OCI-LY1 (cell line): ENCODE results near the gene CFAP46.

ENCODE experiments used
- H2AFZ ChIP-seq: fragments of 200-600 bp; sonication (generic), shearing (Covaris generic); 2 replicates; pipeline ENCODE4 v1.6.0; 2014; ENCODE audit warnings: antibody characterized with exemption, mild to moderate bottlenecking, low read length
- H3F3A ChIP-seq: fragments of 200-600 bp; sonication (generic), shearing (Covaris generic); 2 replicates; pipeline ENCODE4 v1.6.0; 2014; ENCODE audit warnings: mild to moderate bottlenecking, antibody characterized with exemption, low read length, moderate library complexity; ENCODE audit not compliant: insufficient read depth
- H3K27ac ChIP-seq: fragments of 200-600 bp; sonication (generic); 2 replicates; pipeline ENCODE4 v1.5.1; 2014; ENCODE audit warnings: low read length, mixed run types, mild to moderate bottlenecking, low read depth; ENCODE audit not compliant: poor library complexity, severe bottlenecking
- H3K27me3 ChIP-seq: fragments of 200-600 bp; sonication (generic); 2 replicates; pipeline ENCODE4 v1.6.0; 2014; ENCODE audit warnings: antibody characterized with exemption, mild to moderate bottlenecking, low read length, moderate library complexity; ENCODE audit not compliant: insufficient read depth
- H3K36me3 ChIP-seq: fragments of 200-600 bp; sonication (generic); 2 replicates; pipeline ENCODE4 v1.6.1; 2014; ENCODE audit warnings: mild to moderate bottlenecking, antibody characterized with exemption, low read length, moderate library complexity, mixed read lengths; ENCODE audit not compliant: insufficient read depth
- H3K4me1 ChIP-seq: fragments of 200-600 bp; sonication (generic); 2 replicates; pipeline ENCODE4 v1.5.1; 2014; ENCODE audit warnings: mild to moderate bottlenecking, low read length, moderate library complexity; ENCODE audit not compliant: insufficient read depth, severe bottlenecking
- H3K4me2 ChIP-seq: fragments of 200-600 bp; sonication (generic), shearing (Covaris generic); 2 replicates; pipeline ENCODE4 v1.6.1; 2014; ENCODE audit warnings: low read length
- H3K4me3 ChIP-seq: fragments of 200-600 bp; sonication (generic); 2 replicates; pipeline ENCODE4 v1.5.1; 2014; ENCODE audit warnings: low read length, low read depth, mild to moderate bottlenecking, mixed read lengths; ENCODE audit not compliant: poor library complexity, severe bottlenecking
- H3K79me2 ChIP-seq: fragments of 200-600 bp; shearing (Covaris generic); 2 replicates; pipeline ENCODE4 v1.6.1; 2016; ENCODE audit warnings: mixed run types, low read length, mixed read lengths; ENCODE audit not compliant: insufficient read depth
- H3K9ac ChIP-seq: fragments of 200-600 bp; sonication (generic), shearing (Covaris generic); 2 replicates; pipeline ENCODE4 v1.6.1; 2014; ENCODE audit warnings: mild to moderate bottlenecking, low read length, mixed read lengths
- H3K9me2 ChIP-seq: fragments of 200-600 bp; sonication (generic), shearing (Covaris generic); 2 replicates; pipeline ENCODE4 v1.6.1; 2014; ENCODE audit warnings: low read depth, mild to moderate bottlenecking, low read length, mixed read lengths
- H3K9me3 ChIP-seq: fragments of 200-600 bp; shearing (Covaris generic); 2 replicates; pipeline ENCODE4 v1.6.1; 2014; ENCODE audit warnings: low read length, mixed read lengths
- H4K20me1 ChIP-seq: fragments of 200-600 bp; sonication (generic), shearing (Covaris generic); 2 replicates; pipeline ENCODE4 v1.6.0; 2016; ENCODE audit warnings: mild to moderate bottlenecking, low read length; ENCODE audit not compliant: insufficient read depth
- EZH2 ChIP-seq: fragments of 200-600 bp; sonication (generic), shearing (Covaris generic); IDR thresholded peaks from 2 replicates; pipeline ENCODE4 v1.8.0; 2017; ENCODE audit warnings: borderline replicate concordance, mixed run types, mild to moderate bottlenecking, antibody characterized with exemption, low read length, moderate library complexity, mixed read lengths
- TF ChIP-seq, protein P1 (sequence below): fragments of 200-600 bp; sonication (generic), shearing (Covaris generic); IDR thresholded peaks from 2 replicates; pipeline ENCODE4 v1.5.1; 2017; ENCODE audit warnings: mild to moderate bottlenecking, antibody characterized with exemption, low read length, moderate library complexity, mixed read lengths

CFAP46 gene

GRCh38 chr10:132805599-132805998 is 136.8 kb downstream of the CFAP46 start:
- H2AFZ ChIP-seq = no peak overlapping the region
- no peak for TF ChIP-seq EZH2
- TF ChIP-seq, protein P1, sequence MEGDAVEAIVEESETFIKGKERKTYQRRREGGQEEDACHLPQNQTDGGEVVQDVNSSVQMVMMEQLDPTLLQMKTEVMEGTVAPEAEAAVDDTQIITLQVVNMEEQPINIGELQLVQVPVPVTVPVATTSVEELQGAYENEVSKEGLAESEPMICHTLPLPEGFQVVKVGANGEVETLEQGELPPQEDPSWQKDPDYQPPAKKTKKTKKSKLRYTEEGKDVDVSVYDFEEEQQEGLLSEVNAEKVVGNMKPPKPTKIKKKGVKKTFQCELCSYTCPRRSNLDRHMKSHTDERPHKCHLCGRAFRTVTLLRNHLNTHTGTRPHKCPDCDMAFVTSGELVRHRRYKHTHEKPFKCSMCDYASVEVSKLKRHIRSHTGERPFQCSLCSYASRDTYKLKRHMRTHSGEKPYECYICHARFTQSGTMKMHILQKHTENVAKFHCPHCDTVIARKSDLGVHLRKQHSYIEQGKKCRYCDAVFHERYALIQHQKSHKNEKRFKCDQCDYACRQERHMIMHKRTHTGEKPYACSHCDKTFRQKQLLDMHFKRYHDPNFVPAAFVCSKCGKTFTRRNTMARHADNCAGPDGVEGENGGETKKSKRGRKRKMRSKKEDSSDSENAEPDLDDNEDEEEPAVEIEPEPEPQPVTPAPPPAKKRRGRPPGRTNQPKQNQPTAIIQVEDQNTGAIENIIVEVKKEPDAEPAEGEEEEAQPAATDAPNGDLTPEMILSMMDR = no peak
- no peak overlapping the region for H3K27ac ChIP-seq
- H3F3A ChIP-seq = no peaks in the 10 kb centered on the region
- H3K36me3 ChIP-seq = no peaks in the 10 kb centered on the region
- no peaks in the 10 kb centered on the region for H3K9me3 ChIP-seq
- no peaks in the 10 kb centered on the region for H3K9me2 ChIP-seq
- no peaks in the 10 kb centered on the region for H3K79me2 ChIP-seq
- H3K4me2 ChIP-seq = no peak overlapping the region
- no peaks in the 10 kb centered on the region for H3K27me3 ChIP-seq
- no peaks in the 10 kb centered on the region for H3K4me1 ChIP-seq
- no peak overlapping the region for H3K4me3 ChIP-seq
- no peak overlapping the region for H3K9ac ChIP-seq
- no peaks in the 10 kb centered on the region for H4K20me1 ChIP-seq

GRCh38 chr10:132804785-132805426 is 137.5 kb downstream of the CFAP46 start:
- Histone ChIP-seq H3K79me2 (no peaks in the 10 kb centered on the region), H3K4me2 (no peak overlapping the region), H2AFZ (no peak overlapping the region), H3K4me3 (no peak overlapping the region), H3K36me3 (no peaks in the 10 kb centered on the region), H3K27me3 (no peaks in the 10 kb centered on the region), H3K4me1 (no peaks in the 10 kb centered on the region), H3F3A (no peaks in the 10 kb centered on the region), H3K9me2 (no peaks in the 10 kb centered on the region), H3K9me3 (no peaks in the 10 kb centered on the region), H4K20me1 (no peaks in the 10 kb centered on the region), H3K27ac (no peak overlapping the region), H3K9ac (no peak overlapping the region)
- TF ChIP-seq, protein P1 = no peak
- TF ChIP-seq EZH2 = no peak

DNA sequence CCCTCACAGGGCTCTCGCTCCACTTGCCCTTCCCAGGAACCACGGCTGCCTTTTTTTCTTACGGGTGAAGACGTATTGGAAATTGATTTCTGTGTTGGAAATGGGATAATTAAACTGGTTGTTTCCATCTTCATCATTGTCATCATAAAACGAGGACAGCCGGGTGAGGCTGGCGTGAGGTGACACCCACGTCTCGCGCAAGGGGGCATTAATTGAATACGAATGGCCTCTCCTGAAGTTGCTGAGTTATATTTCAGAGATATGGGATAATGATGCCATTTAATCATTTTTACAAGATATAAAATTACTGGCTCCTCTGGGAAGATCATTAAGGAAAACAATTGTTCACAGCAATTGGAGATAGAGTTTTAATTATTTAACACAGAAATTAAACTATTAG is 138.1 kb downstream of the CFAP46 start:
- no peaks in the 10 kb centered on the region for H3F3A ChIP-seq
- H3K9me3 ChIP-seq = no peaks in the 10 kb centered on the region
- no peak overlapping the region for H3K27ac ChIP-seq
- H3K79me2 ChIP-seq = no peaks in the 10 kb centered on the region
- no peak overlapping the region for H3K9ac ChIP-seq
- H3K4me3 ChIP-seq = no peak overlapping the region
- H3K4me2 ChIP-seq = no peak overlapping the region
- no peaks in the 10 kb centered on the region for H3K27me3 ChIP-seq
- no peak for TF ChIP-seq EZH2
- TF ChIP-seq, protein P1 = no peak
- H3K36me3 ChIP-seq = no peaks in the 10 kb centered on the region
- no peaks in the 10 kb centered on the region for H3K4me1 ChIP-seq
- H4K20me1 ChIP-seq = no peaks in the 10 kb centered on the region
- no peak overlapping the region for H2AFZ ChIP-seq
- H3K9me2 ChIP-seq = no peaks in the 10 kb centered on the region
